K562 (cell line): ENCODE measurements around the gene DIP2C. TPM values are rescaled to one million over a fixed set of nuclear protein-coding genes. Genes with fewer than 3 reads are reported as not detected.

ENCODE experiments used
- ATAC-seq: fragments of 200-7000 bp; cut with Tn5 transposase; 3 replicates; pipeline ENCODE4 v1.9.1; 2020; ENCODE audit warnings: moderate library complexity
- BruUV-seq: library from RNA; stranded (reverse); fragments of 400-500 nt; replicated peaks from 2 replicates; lab custom pipeline; 2021; lab: Mats Ljungman, UMichigan
- CTCF ChIA-PET: fragments of 300-600 bp; formaldehyde crosslinking; extraction: SDS; loops from one replicate; lab custom pipeline; 2021; ENCODE audit warnings: low intra/inter-chr PET ratio; lab: Yijun Ruan, JAX
- POLR2A ChIA-PET: fragments of 300-600, 350-650 bp; sonication (Branson Sonifier 250); formaldehyde crosslinking; extraction: SDS; loops from one replicate; lab custom pipeline; 2021; ENCODE audit warnings: antibody characterized with exemption, inconsistent platforms; lab: Yijun Ruan, JAX
- DNase-seq, 4 experiments: peaks; one replicate each; pipeline versions ENCODE4 v3.0.0 to v3.0.0-alpha.2; 2011 to 2018; ENCODE audit warnings: low spot score in 3 of 4, mixed read lengths in 3 of 4; ENCODE audit errors: extremely low read depth in 1 of 4
- FAIRE-seq: peaks from 2 replicates; lab custom pipeline; 2011; peaks lifted over from hg19 to GRCh38; lab: Jason Lieb, UNC
- H2AFZ ChIP-seq: 2 replicates; pipeline ENCODE4 v1.6.0; 2011; ENCODE audit warnings: low read depth, low read length, control low read depth, inconsistent platforms
- H3K27ac ChIP-seq: fragments of 200-600 bp; 3 replicates; pipeline ENCODE4 v1.8.0; 2011; ENCODE audit warnings: low read depth, mild to moderate bottlenecking, control low read depth, inconsistent platforms, low read length, moderate library complexity, mixed read lengths; ENCODE audit errors: extremely low read depth
- H3K27me3 ChIP-seq, 2 experiments: fragments of 300-600 bp in 1 of 2; 2 replicates in 1 of 2; 3 replicates in 1 of 2; pipeline versions ENCODE4 v1.6.0 to v1.8.0; 2011; ENCODE audit warnings: inconsistent platforms in 2 of 2, low read length in 2 of 2, mild to moderate bottlenecking in 1 of 2, mixed read lengths in 1 of 2, moderate library complexity in 1 of 2; ENCODE audit not compliant: control insufficient read depth in 2 of 2, insufficient read depth in 2 of 2
- H3K36me3 ChIP-seq: fragments of 300-600 bp; 3 replicates; pipeline ENCODE4 v1.8.0; 2011; ENCODE audit warnings: mild to moderate bottlenecking, low read length, inconsistent platforms; ENCODE audit not compliant: control insufficient read depth, insufficient read depth
- H3K4me1 ChIP-seq, 2 experiments: fragments of 200-600 bp in 1 of 2; replicated peaks in 1 of 2; 2 replicates in 1 of 2; 3 replicates in 1 of 2; pipeline versions ENCODE4 v1.5.1 to v1.8.0; 2011; ENCODE audit warnings: inconsistent platforms in 2 of 2, low read length in 2 of 2, mild to moderate bottlenecking in 1 of 2, mixed read lengths in 1 of 2, moderate library complexity in 1 of 2; ENCODE audit not compliant: control insufficient read depth in 2 of 2, insufficient read depth in 2 of 2
- H3K4me2 ChIP-seq: 2 replicates; pipeline ENCODE4 v1.6.1; 2011; ENCODE audit warnings: low read length, control low read depth, inconsistent platforms, mixed read lengths; ENCODE audit not compliant: insufficient read depth
- H3K4me3 ChIP-seq: fragments of 200-600 bp; sonication (generic), shearing (Covaris generic); 2 replicates; pipeline ENCODE4 v1.5.1; 2016; ENCODE audit warnings: control low read depth, inconsistent platforms
- H3K79me2 ChIP-seq: fragments of 200-600 bp; 3 replicates; pipeline ENCODE4 v1.8.0; 2011; ENCODE audit warnings: low read length, inconsistent platforms; ENCODE audit not compliant: control insufficient read depth, insufficient read depth
- H3K9ac ChIP-seq, 2 experiments: 2 replicates each; pipeline versions ENCODE4 v1.6.0 to v1.6.1; 2011; ENCODE audit warnings: low read depth in 2 of 2, low read length in 2 of 2, control low read depth in 1 of 2, inconsistent platforms in 1 of 2, mild to moderate bottlenecking in 1 of 2, mixed read lengths in 1 of 2; ENCODE audit not compliant: insufficient read depth in 1 of 2
- H3K9me1 ChIP-seq: one replicate; pipeline ENCODE4 v1.6.0; 2011; ENCODE audit warnings: inconsistent platforms, mild to moderate bottlenecking, low read length, moderate library complexity; ENCODE audit not compliant: control insufficient read depth, insufficient read depth
- H3K9me3 ChIP-seq: replicated peaks from 2 replicates; pipeline ENCODE4 v1.5.1; 2011; ENCODE audit warnings: low read depth, low read length, inconsistent platforms; ENCODE audit not compliant: control insufficient read depth, insufficient read depth
- H4K20me1 ChIP-seq: replicated peaks from 2 replicates; pipeline ENCODE4 v1.6.1; 2011; ENCODE audit warnings: low read length, inconsistent platforms, mixed read lengths; ENCODE audit not compliant: control insufficient read depth, insufficient read depth
- CBX5 ChIP-seq: IDR thresholded peaks from 2 replicates; pipeline ENCODE4 v1.6.1; 2014; ENCODE audit warnings: low read depth, borderline replicate concordance
- CHD2 ChIP-seq: IDR thresholded peaks from 2 replicates; pipeline ENCODE4 v1.6.1; 2011; ENCODE audit warnings: low read depth, low read length
- FOS ChIP-seq: IDR thresholded peaks from 3 replicates; pipeline ENCODE4 v1.6.1; 2011; ENCODE audit not compliant: insufficient read length; ENCODE audit errors: extremely low read depth
- NFYB ChIP-seq: IDR thresholded peaks from 2 replicates; pipeline ENCODE4 v1.6.1; 2011; ENCODE audit warnings: mild to moderate bottlenecking, moderate library complexity; ENCODE audit not compliant: insufficient read length; ENCODE audit errors: extremely low read depth
- NONO ChIP-seq, 2 experiments: fragments of 200-400 bp in 1 of 2; fragments of 450-650 bp in 1 of 2; formaldehyde crosslinking in 1 of 2; IDR thresholded peaks; 2 replicates each; pipeline ENCODE4 v1.6.1; 2017; ENCODE audit warnings: low read depth in 2 of 2, mild to moderate bottlenecking in 2 of 2, moderate library complexity in 2 of 2, low read length in 1 of 2
- PYGO2 ChIP-seq: fragments of 450-650 bp; IDR thresholded peaks from 2 replicates; pipeline ENCODE4 v1.6.1; 2016; ENCODE audit warnings: mild to moderate bottlenecking, missing genetic modification characterization, moderate library complexity, missing compliant biosample characterization
- TCF3 ChIP-seq: sonication (generic); formaldehyde crosslinking; IDR thresholded peaks from 2 replicates; pipeline ENCODE4 v1.4.0; 2020; ENCODE audit warnings: mild to moderate bottlenecking, missing genetic modification reagents
- WGBS: fragments of 100-300 bp; shearing (Covaris generic); methylation state at CpG from one replicate; pipeline ENCODE4 v1.1.6; 2016; ENCODE audit warnings: low coverage, mixed read lengths; ENCODE audit not compliant: insufficient coverage; ENCODE audit errors: missing lambda C conversion rate; 5-methylcytosine and 5-hydroxymethylcytosine counted together
- in situ Hi-C: fragments of 300-500 bp; cut with MboI; formaldehyde crosslinking; loops from 4 replicates; pipeline ENCODE4 v1.15.0; 2018; ENCODE audit warnings: inconsistent platforms, mixed read lengths
- intact Hi-C: fragments of 100-400 bp; cut with micrococcal nuclease; formaldehyde crosslinking; loops from 2 replicates; pipeline ENCODE4 v1.14.2; 2022
- polyA plus RNA-seq, 8 experiments: library from polyadenylated mRNA; depleted of rRNA in 4 of 8; stranded (reverse) in 5 of 8; unstranded in 3 of 8; fragments of >200 nt; fragmentation: Nextera tagmentation in 2 of 8; fragmentation: Illumina TruSeq in 1 of 8; extraction: Ambion mirVana in 2 of 8; extraction: Trizol in 1 of 8; gene quantifications; 2 replicates each; pipeline versions ENCODE4 v1.2.1 to v1.2.3, GENCODE V29; 2011 to 2014; ENCODE audit warnings: inconsistent platforms in 1 of 8, missing spikeins in 1 of 8
- total RNA-seq, 7 experiments: library from RNA; depleted of rRNA in 6 of 7; stranded (reverse); fragments of >200 nt in 6 of 7; fragmentation: Illumina TruSeq in 2 of 7; extraction: Trizol in 2 of 7; gene quantifications; 2 replicates each; pipeline versions ENCODE4 v1.2.1 to v1.2.3, GENCODE V29; 2011 to 2021; ENCODE audit warnings: low replicate concordance in 1 of 7
- TF ChIP-seq, protein P1 (sequence below), 2 experiments: fragments of 150-350 bp in 1 of 2; IDR thresholded peaks; 2 replicates each; pipeline ENCODE4 v1.6.1; 2012 to 2016; ENCODE audit warnings: low read depth in 2 of 2, low read length in 2 of 2, mild to moderate bottlenecking in 1 of 2, moderate library complexity in 1 of 2

The DIP2C gene
- total and polyA plus RNA-seq, 9 of the 15 experiments (the other 6 are each of a cell fraction or from before 2014, with no cell fraction given), result 0.01 TPM; not detected in 8

DNA sequence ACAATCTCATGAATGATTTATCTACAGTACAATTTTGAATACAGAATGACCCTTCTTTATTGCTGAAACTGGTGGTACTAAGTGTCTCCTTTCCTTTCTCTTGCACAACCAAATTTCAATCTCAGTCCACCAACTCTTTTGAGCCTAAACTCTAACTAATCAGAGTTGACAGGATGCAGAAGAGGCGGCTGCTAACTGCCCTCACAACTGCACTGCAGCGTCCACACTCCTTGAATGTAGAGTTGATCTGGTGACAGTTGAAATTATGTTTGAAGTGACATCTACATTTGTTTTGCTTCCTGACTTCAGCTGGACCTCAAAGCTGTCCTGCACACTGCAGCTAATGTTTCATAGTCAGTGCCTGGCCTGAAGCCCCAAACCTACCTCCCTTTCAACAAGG, 414.6 kb downstream of the DIP2C start:
- 0% methylated on average over 2 of the region's 2 CpGs for WGBS
- H3K4me2 ChIP-seq, result no peak overlapping the region
- H3K9me1 ChIP-seq, result peaks cover 2% of the 10 kb centered on the region
- intact Hi-C loops (no loop called here), in situ Hi-C loops (no loop called here)
- H3K79me2 ChIP-seq, result no peaks in the 10 kb centered on the region
- ChIA-PET POLR2A (no interaction called here), CTCF (no interaction called here)
- H3K27me3 ChIP-seq, result peaks cover 61 to 77% of the 10 kb centered on the region in 2 experiments
- no peak overlapping the region for H3K4me3 ChIP-seq
- H3K9ac ChIP-seq, result no peak overlapping the region
- H3K9me3 ChIP-seq, result no peaks in the 10 kb centered on the region
- FAIRE-seq (no peak), ATAC-seq (no peak), DNase-seq (no peak)
- peaks cover 0 to 3% of the 10 kb centered on the region in 2 experiments; a peak in 1 of 5 replicates for H3K4me1 ChIP-seq
- H3K27ac ChIP-seq, result no peak overlapping the region
- no TSS peak for BruUV-seq
- TF ChIP-seq FOS (no peak), CHD2 (no peak)
- H4K20me1 ChIP-seq, result peaks cover 11% of the 10 kb centered on the region; the same call in 1 of the 2 replicates
- no peaks in the 10 kb centered on the region for H3K36me3 ChIP-seq
- no peak overlapping the region for H2AFZ ChIP-seq

GRCh38 chr10:273088-273487, 416.4 kb downstream of the DIP2C start:
- no peaks in the 10 kb centered on the region for H3K36me3 ChIP-seq
- peaks cover 0 to 3% of the 10 kb centered on the region in 2 experiments; a peak in 1 of 5 replicates for H3K4me1 ChIP-seq
- peaks cover 15% of the 10 kb centered on the region; the same call in 1 of the 2 replicates for H4K20me1 ChIP-seq
- intact Hi-C loops, result no loop called here
- no peak overlapping the region for H3K9ac ChIP-seq
- no peaks in the 10 kb centered on the region for H3K9me3 ChIP-seq
- in situ Hi-C loops, result no loop called here
- no peak overlapping the region for H3K4me3 ChIP-seq
- no peak overlapping the region for H2AFZ ChIP-seq
- CTCF ChIA-PET, result no interaction called here
- H3K27ac ChIP-seq, result no peak overlapping the region
- TF ChIP-seq TCF3 (CRISPR knock-in tag) (no peak), NFYB (no peak), NONO (IDR thresholded peaks at IDR 0.05; ENCODE audit: low read depth in 2 of 2, low read length in 1 of 2) (no peak), CBX5 (no peak), PYGO2 (tag) (no peak)
- TF ChIP-seq, protein P1, sequence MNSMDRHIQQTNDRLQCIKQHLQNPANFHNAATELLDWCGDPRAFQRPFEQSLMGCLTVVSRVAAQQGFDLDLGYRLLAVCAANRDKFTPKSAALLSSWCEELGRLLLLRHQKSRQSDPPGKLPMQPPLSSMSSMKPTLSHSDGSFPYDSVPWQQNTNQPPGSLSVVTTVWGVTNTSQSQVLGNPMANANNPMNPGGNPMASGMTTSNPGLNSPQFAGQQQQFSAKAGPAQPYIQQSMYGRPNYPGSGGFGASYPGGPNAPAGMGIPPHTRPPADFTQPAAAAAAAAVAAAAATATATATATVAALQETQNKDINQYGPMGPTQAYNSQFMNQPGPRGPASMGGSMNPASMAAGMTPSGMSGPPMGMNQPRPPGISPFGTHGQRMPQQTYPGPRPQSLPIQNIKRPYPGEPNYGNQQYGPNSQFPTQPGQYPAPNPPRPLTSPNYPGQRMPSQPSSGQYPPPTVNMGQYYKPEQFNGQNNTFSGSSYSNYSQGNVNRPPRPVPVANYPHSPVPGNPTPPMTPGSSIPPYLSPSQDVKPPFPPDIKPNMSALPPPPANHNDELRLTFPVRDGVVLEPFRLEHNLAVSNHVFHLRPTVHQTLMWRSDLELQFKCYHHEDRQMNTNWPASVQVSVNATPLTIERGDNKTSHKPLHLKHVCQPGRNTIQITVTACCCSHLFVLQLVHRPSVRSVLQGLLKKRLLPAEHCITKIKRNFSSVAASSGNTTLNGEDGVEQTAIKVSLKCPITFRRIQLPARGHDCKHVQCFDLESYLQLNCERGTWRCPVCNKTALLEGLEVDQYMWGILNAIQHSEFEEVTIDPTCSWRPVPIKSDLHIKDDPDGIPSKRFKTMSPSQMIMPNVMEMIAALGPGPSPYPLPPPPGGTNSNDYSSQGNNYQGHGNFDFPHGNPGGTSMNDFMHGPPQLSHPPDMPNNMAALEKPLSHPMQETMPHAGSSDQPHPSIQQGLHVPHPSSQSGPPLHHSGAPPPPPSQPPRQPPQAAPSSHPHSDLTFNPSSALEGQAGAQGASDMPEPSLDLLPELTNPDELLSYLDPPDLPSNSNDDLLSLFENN (IDR thresholded peaks at IDR 0.05; ENCODE audit: low read depth in 2 of 2, low read length in 2 of 2), result no peak
- H3K4me2 ChIP-seq, result no peak overlapping the region
- H3K27me3 ChIP-seq, result peaks cover 52 to 75% of the 10 kb centered on the region in 2 experiments
- no peaks in the 10 kb centered on the region for H3K79me2 ChIP-seq
- no TSS peak for BruUV-seq
- DNase-seq, result no peak
- FAIRE-seq, result no peak
- ATAC-seq, result no peak
- peaks cover 2% of the 10 kb centered on the region for H3K9me1 ChIP-seq
- 3% methylated on average over 16 of the region's 16 CpGs for WGBS
- POLR2A ChIA-PET, result no interaction called here
